Measurements from ENCODE around the gene TIAM2.
"Not testable (repeated sequence)": the region's sequence is repeated elsewhere in the genome, so short reads cannot be mapped to it uniquely, and the experiment has no call there.

The TIAM2 gene

DNA sequence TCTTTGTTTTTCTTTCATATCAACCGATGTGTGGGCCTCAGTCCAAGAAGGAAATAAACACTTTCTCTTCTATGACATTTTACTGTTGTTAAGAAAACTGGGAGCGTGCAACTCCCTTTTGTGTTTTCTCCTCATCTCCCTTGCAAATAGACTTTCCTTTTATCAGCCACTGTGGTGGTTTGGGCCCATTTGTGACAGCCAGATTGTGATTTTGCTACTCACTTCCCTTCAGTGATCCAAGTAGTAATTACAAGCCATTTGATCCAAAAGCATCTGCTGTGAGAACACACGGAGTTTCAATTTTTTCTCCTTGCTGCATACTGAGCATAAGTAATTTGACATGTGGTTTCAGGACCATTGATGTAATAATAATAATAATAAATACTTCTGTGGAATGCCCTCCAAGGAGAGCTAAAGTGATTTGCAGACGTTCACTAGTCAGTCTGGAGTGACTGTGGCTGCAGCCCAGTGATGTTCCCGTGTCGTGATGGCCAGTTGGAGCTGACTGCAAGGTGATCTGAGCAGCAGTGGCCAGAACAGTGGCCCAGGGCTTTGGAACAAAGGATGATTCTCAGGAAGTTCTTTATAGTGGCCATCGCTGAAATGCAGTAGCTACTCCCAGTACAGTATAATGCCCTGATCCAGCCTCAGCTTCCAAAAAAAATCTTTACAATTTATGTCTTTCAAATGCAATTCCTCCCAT lies 176.8 kb downstream of the TIAM2 start:
- peak; percentile 26 for DNase-seq

- DNase-seq, result no peak
Measured at GRCh38 chr6:155173488-155173887, 178.4 kb downstream of the TIAM2 start.

- peak; percentile 87 for DNase-seq
Measured at GRCh38 chr6:155174576-155175211, 179.6 kb downstream of the TIAM2 start.

GRCh38 chr6:155177363-155177961 lies 182.3 kb downstream of the TIAM2 start:
- peak; percentile 47 for DNase-seq

DNA sequence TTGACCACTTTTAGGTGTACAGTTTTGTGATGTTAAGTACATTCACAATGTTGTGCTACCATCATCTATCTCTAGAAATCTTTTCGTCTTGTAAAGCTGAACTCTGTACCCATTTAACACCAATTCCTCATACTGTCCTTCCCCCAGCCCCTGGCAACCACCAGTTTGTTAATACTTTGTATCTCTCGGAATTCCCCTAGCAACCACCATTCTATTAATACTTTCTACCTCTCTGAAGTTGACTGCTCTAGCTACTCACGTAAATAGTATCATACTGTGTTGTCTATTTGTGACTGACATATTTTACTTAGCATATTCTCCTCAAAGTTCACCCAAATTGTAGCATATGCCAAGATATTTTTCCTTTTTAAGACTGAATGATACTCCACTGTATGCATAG lies 186.4 kb downstream of the TIAM2 start:
- DNase-seq, result no peak

DNA sequence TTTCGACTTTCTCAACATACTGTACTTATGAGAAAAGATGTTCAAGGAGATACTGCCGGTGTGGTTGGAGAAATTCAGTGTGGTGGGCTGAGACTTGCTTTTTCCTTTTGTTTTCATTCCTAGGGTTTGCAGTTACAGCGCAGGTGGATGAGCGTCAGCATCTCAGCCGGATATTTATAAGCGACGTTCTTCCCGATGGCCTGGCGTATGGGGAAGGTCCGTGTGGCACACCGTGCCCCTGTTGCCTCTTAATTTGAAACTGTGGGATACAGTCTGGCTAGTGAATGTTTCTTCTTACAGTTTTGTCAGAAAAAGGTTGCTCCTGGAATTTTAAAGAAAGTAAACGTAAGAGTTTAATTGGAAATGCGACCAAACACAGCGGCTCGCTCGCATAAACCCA lies 187.0 kb downstream of the TIAM2 start:
- DNase-seq, result no peak

- DNase-seq, result no peak
Measured at GRCh38 chr6:155183095-155183494, 188.0 kb downstream of the TIAM2 start.

- not testable (repeated sequence) for DNase-seq
Measured at GRCh38 chr6:155185041-155185440, 189.9 kb downstream of the TIAM2 start.

DNA sequence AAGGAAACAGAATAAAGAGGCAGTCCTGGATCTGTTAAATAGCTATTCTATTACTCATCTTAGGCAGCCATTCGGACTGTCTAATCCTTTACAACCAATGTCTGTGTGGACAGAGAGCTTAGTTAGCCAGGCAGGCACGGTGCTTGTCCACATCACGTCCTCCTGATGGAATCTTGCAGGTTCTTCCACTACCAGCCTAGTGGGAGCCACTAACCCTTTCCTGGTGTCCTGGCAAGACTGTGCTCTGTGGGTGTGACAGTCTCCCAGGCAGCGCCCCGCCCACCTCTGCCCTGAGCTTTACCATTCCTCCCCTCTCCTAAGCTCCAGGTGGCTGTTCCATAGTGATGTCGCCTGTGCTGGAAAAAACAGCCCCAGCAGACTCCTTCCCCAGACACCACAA lies 190.4 kb downstream of the TIAM2 start:
- DNase-seq, result peak; percentile 73

GRCh38 chr6:155186052-155186658 lies 191.0 kb downstream of the TIAM2 start:
- peak; percentile 10 for DNase-seq

DNA sequence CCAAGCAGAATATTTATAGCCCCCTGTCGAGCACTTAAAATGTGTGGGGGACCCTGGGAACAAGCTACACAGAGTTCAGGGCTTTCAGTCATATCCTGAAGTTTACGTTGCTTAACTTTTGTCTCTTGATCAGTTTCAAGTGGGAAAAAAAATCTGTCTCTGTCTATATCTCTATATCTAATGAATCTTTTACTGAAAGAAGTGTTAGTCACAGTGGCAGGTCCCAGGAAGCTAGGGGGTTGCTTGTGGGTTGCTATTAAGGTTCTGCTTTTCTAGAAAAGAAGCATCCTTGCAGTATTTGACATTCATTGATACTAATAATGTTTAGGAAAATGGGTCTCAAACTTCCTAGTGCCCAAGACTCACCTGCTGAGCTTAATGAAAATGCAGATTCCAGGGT lies 192.0 kb downstream of the TIAM2 start:
- no peak for DNase-seq

DNA sequence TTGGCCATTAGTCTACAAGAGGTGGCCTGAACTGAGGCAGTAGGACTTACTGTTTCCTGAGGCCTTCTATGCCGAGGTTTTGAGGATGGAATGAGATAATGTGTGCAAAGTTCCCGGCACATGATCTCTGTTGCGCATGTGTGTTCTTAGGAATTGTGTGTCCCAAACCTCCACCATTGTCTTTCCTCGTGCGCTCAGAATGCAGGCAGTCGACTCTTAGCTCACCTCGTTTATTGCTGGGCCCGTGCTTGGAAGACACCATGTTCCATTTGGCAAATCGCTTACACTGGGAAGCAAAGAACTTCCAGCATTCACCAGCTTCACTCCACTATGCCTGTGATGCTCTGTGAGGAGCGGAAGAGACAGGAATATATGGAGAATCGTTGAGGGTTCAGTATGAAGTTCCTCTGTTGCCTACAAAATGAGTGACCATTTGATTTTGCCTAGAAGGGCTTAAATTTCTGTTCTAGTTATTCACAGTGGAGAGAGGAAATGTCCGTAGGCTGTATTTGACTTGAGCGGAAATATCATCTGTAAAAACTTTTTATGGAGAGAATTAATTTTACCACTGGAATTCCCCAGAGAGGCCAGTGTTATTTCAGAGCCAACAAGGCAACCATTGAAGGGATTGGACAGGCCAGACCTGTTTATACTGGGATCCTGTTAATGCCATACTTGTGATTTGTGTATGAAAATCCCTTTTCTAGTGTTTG lies 193.0 kb downstream of the TIAM2 start:
- DNase-seq, result no peak

DNA sequence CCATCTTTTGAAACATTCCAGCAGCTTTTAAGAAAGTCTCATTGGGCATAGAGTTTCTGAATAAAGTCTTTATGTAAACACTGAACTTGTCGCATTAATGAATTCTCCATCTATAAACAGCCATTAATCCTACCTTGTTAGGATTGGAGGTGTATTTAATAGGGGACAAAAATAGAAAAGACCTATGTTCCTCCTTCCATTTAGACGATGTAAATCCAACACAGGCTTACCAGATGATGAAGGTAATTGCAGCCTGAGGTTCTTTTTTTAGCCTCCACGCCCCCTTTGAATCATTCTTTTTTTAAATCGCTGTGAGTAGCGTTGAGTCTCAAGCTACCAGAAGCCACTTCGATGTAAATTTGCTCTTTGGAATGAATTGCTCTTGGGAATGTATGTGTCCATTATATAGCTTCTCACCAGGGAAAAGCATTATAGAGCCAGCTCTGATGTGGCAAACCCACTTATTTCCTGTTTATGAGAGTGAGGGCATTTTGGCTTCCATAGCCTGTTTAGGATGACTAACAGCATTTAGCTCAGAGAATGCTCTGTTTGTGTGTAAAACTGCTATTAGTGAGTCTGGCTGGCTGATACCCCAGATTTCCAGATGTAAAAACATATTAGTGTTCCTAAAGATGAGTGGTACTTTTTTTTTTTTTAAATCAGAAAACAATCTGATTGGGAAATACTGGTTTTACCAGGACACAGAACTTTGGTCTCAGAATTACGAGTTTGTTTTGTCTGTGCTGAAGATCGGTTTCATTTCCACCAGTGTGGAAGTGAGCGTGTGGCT lies 193.8 kb downstream of the TIAM2 start:
- peak; percentile 2 for DNase-seq

DNA sequence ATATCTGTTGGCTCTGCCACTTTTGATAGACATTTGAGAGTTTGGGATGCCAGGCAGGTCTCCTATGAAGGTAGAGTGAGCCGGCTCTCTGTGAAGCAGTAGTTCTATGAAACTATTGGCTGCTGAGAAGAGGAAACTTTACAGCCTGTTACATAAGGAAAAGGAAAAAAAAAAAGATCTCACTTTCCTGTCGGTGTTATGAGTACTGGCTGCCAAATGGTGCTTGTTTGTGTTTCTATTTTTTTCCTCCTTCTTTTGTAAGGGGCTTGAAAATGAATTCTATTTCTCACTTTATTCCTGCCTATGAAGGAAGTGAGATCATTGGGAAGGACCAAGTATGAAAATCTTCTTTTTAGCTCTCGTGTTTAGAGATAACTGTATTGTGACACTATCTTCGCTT lies 195.6 kb downstream of the TIAM2 start:
- no peak for DNase-seq

DNA sequence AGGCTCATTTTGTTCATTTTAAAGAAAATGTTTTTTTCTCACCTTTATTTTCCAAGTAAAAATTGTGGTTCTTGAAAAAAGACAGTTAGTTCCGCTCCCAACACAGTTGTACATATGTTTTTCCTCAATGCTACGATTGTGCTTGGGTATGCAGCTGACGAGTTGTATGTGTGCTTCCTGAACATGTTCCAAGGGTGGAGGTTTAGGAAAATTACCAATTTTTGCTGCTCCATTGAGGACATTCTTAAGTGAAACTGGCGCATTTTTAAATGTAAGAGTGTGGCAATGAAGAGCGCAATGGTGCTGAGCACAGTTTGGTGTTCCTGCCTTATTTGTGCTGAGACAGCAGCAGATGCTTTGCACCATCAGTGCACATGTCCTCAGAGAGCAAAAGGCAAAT lies 198.4 kb downstream of the TIAM2 start:
- DNase-seq, result no peak

DNA sequence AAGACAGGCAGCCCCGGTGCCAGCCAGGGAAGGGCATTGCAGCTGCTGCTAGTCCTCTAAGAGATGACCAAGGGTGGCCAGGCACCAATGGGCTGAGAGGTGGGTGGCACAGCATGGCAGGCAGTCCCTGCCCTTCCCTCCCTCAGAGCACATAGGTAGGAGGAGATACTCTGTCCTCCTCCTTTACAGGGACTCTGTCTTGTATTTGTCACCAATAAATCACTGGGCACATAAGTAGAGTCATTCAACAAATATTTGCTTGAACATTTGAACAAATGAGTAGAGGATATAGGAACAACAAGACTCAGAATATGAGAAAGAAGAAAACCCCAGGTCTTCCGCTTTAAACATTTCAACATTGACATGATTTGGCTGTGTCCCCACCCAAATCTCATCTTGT lies 199.3 kb downstream of the TIAM2 start:
- no peak for DNase-seq

- no peak for DNase-seq
Measured at GRCh38 chr6:155195903-155196302, 200.8 kb downstream of the TIAM2 start.

GRCh38 chr6:155196911-155197310 lies 201.8 kb downstream of the TIAM2 start:
- no peak for DNase-seq

- DNase-seq, result no peak
Measured at GRCh38 chr6:155197932-155198331, 202.8 kb downstream of the TIAM2 start.

- DNase-seq, result no peak
Measured at GRCh38 chr6:155200012-155200411, 204.9 kb downstream of the TIAM2 start.

DNA sequence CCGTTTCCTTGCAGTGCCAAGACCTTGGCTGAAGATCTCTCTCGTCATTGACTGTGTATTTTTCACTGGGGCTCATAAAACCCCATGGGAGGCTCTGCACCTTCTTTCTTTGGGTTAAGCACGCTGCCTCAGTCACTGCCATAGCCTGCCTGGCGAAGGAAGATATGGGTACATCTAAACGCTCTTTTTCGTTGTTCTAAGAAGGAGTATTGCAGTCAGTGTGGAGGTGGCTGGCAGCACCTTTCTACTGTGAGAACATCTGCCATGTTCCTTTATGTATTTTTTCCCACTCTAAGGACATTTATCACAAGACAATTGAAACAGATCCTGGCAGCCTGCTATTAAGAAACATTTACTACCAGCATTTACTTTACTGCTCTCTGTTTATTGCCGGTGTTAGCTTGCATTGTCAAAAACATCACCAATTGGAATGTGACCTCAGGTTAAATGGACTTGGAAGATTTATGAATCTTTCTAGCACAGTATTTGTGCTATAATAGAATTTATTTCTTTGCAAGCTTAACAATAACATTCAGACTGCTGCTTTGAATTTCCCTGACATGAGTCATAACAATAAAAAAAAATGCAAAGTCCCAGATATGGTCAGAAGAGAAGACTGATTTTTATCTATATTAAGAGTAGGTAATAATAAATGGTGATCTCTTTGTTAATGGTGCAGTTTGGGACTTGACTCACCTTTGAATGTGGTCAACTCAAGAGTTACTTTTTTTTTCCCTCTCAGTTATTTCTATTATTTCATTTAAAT lies 206.5 kb downstream of the TIAM2 start:
- DNase-seq, result peak; percentile 91

GRCh38 chr6:155207223-155207622 lies 212.1 kb downstream of the TIAM2 start:
- no peak for DNase-seq
